CD8-positive, alpha-beta memory T cell (primary cell): ENCODE measurements around the gene SEC23IP. TPM values are rescaled to one million over a fixed set of nuclear protein-coding genes. Genes with fewer than 3 reads are reported as not detected.
"Not testable (repeated sequence)": the region's sequence is repeated elsewhere in the genome, so short reads cannot be mapped to it uniquely, and the experiment has no call there.

ENCODE experiments used
- CTCF ChIA-PET: fragments of 350-600 bp; sonication (Branson Sonifier 250); formaldehyde crosslinking; loops from one replicate; lab custom pipeline; 2021; ENCODE audit warnings: antibody characterized with exemption; lab: Charles Lee
- POLR2A ChIA-PET: fragments of 350-600 bp; sonication (Branson Sonifier 250); formaldehyde crosslinking; loops from one replicate; lab custom pipeline; 2021; ENCODE audit warnings: antibody characterized with exemption; lab: Charles Lee
- DNase-seq, 5 donors: peaks; one replicate each; pipeline versions ENCODE4 v3.0.0 to v3.0.0-alpha.2; 2020 to 2022; ENCODE audit warnings: mixed read lengths in 1 of 5
- H3K27ac ChIP-seq: one replicate; pipeline ENCODE4 v1.7.0; 2013; ENCODE audit warnings: low read depth, mild to moderate bottlenecking, low read length, moderate library complexity
- H3K27me3 ChIP-seq: 2 replicates; pipeline ENCODE4 v1.7.0; 2013; ENCODE audit warnings: low read length, mild to moderate bottlenecking; ENCODE audit not compliant: insufficient read depth, poor library complexity, severe bottlenecking
- H3K36me3 ChIP-seq: 2 replicates; pipeline ENCODE4 v1.7.0; 2013; ENCODE audit warnings: mild to moderate bottlenecking, low read length, moderate library complexity; ENCODE audit not compliant: insufficient read depth
- H3K4me1 ChIP-seq: 2 replicates; pipeline ENCODE4 v1.7.0; 2013; ENCODE audit warnings: mild to moderate bottlenecking, low read length, moderate library complexity; ENCODE audit not compliant: insufficient read depth
- H3K4me3 ChIP-seq: 2 replicates; pipeline ENCODE4 v1.7.0; 2013; ENCODE audit warnings: mild to moderate bottlenecking, low read length
- H3K9me3 ChIP-seq: 2 replicates; pipeline ENCODE4 v1.7.0; 2013; ENCODE audit warnings: mild to moderate bottlenecking, low read length
- H3K27ac Mint-ChIP-seq, 8 donors: one replicate each; pipeline ENCODE4 v1.8.0; 2020 to 2021; ENCODE audit warnings: mixed read lengths in 8 of 8, mild to moderate bottlenecking in 6 of 8, inconsistent platforms in 3 of 8, moderate library complexity in 3 of 8
- H3K27me3 Mint-ChIP-seq, 2 donors: one replicate each; pipeline ENCODE4 v1.8.0; 2020 to 2021; ENCODE audit warnings: mixed read lengths in 2 of 2, mild to moderate bottlenecking in 1 of 2, moderate library complexity in 1 of 2
- H3K36me3 Mint-ChIP-seq, 3 donors: one replicate each; pipeline ENCODE4 v1.8.0; 2020 to 2021; ENCODE audit warnings: mixed read lengths in 3 of 3, inconsistent platforms in 1 of 3, mild to moderate bottlenecking in 1 of 3
- H3K4me1 Mint-ChIP-seq, 3 donors: one replicate each; pipeline ENCODE4 v1.8.0; 2020 to 2021; ENCODE audit warnings: mixed read lengths in 3 of 3, inconsistent platforms in 1 of 3, mild to moderate bottlenecking in 1 of 3
- H3K4me3 Mint-ChIP-seq, 7 donors: one replicate each; pipeline ENCODE4 v1.8.0; 2020 to 2021; ENCODE audit warnings: mixed read lengths in 7 of 7, mild to moderate bottlenecking in 6 of 7, moderate library complexity in 4 of 7, inconsistent platforms in 2 of 7
- H3K9me3 Mint-ChIP-seq, 5 donors: one replicate each; pipeline ENCODE4 v1.8.0; 2020 to 2022; ENCODE audit warnings: mixed read lengths in 5 of 5, mild to moderate bottlenecking in 3 of 5, moderate library complexity in 2 of 5, inconsistent platforms in 1 of 5
- polyA plus RNA-seq: library from polyadenylated mRNA; unstranded; fragments of 300-500 nt; fragmentation: Illumina TruSeq; gene quantifications from one replicate; pipeline ENCODE4 v1.2.3, GENCODE V29; 2021
- total RNA-seq, 2 experiments: library from RNA; stranded (reverse); gene quantifications; one replicate each; pipeline ENCODE4 v1.2.3, GENCODE V29; 2021

SEC23IP gene
- total and polyA plus RNA-seq, 3 experiments from 2014 or later = 46.4 to 79.0 (median 74.0) TPM

- peaks cover 3 to 39% (median 13%) of the 10 kb centered on the region in 3 donors for H3K36me3 Mint-ChIP-seq
- peaks cover 63 to 71% (median 71%) of the 10 kb centered on the region in 3 donors for H3K4me1 Mint-ChIP-seq
- DNase-seq = no peak
- H3K4me3 ChIP-seq = no peak overlapping the region
- peaks cover 9% of the 10 kb centered on the region for H3K36me3 ChIP-seq
- no peaks in the 10 kb centered on the region for H3K27me3 ChIP-seq
- no peaks in the 10 kb centered on the region for H3K9me3 Mint-ChIP-seq
- H3K4me1 ChIP-seq = peaks cover 23% of the 10 kb centered on the region
- H3K9me3 ChIP-seq = no peaks in the 10 kb centered on the region
- H3K27ac ChIP-seq = no peak overlapping the region
- H3K27ac Mint-ChIP-seq = peak overlapping the region in 5 of 8 donors; percentile 4 to 65 (median 43)
- no peaks in the 10 kb centered on the region for H3K27me3 Mint-ChIP-seq
- ChIA-PET POLR2A (interaction anchor here (0.6 kb wide), 1 partner anchor 9 kb away, joined by 6 read pairs; no protein-coding TSS in a partner anchor), CTCF (interaction anchor here (0.8 kb wide), 1 partner anchor 15 kb away, joined by 3 read pairs; no protein-coding TSS in a partner anchor)
- peak overlapping the region in 1 of 7 donors; percentile 38 for H3K4me3 Mint-ChIP-seq
Observed at GRCh38 chr10:119896937-119897770, 4.6 kb downstream of the SEC23IP start.

- H3K4me1 Mint-ChIP-seq = peaks cover 59 to 69% (median 63%) of the 10 kb centered on the region in 3 donors
- Histone ChIP-seq H3K27me3 (no peaks in the 10 kb centered on the region), H3K4me1 (peaks cover 15% of the 10 kb centered on the region), H3K4me3 (no peak overlapping the region), H3K36me3 (peaks cover 17% of the 10 kb centered on the region), H3K27ac (no peak overlapping the region), H3K9me3 (no peaks in the 10 kb centered on the region)
- peaks cover 5 to 42% (median 17%) of the 10 kb centered on the region in 3 donors for H3K36me3 Mint-ChIP-seq
- DNase-seq = no peak
- peak overlapping the region in 2 of 7 donors; percentile 5 to 7 for H3K4me3 Mint-ChIP-seq
- H3K9me3 Mint-ChIP-seq = no peaks in the 10 kb centered on the region
- CTCF ChIA-PET = interaction anchor here (1.3 kb wide), 1 partner anchor 9 kb away, joined by 3 read pairs; no protein-coding TSS in a partner anchor
- no peaks in the 10 kb centered on the region for H3K27me3 Mint-ChIP-seq
- peak overlapping the region in 7 of 8 donors; percentile 4 to 76 (median 45) for H3K27ac Mint-ChIP-seq
- POLR2A ChIA-PET = no interaction called here
Observed at GRCh38 chr10:119898577-119898976, 6.0 kb downstream of the SEC23IP start.

GRCh38 chr10:119903946-119904666 lies 11.6 kb downstream of the SEC23IP start:
- H3K9me3 ChIP-seq = no peaks in the 10 kb centered on the region
- peaks cover 32% of the 10 kb centered on the region for H3K36me3 ChIP-seq
- Mint-ChIP-seq H3K9me3 (no peaks in the 10 kb centered on the region), H3K36me3 (peaks cover 11 to 63% (median 18%) of the 10 kb centered on the region in 3 donors), H3K27ac (peak overlapping the region in 1 of 8 donors; percentile 29), H3K4me3 (no peak overlapping the region), H3K4me1 (peaks cover 12 to 17% (median 14%) of the 10 kb centered on the region in 3 donors), H3K27me3 (no peaks in the 10 kb centered on the region)
- no peak overlapping the region for H3K27ac ChIP-seq
- no peak for DNase-seq
- H3K27me3 ChIP-seq = no peaks in the 10 kb centered on the region
- POLR2A ChIA-PET = no interaction called here
- CTCF ChIA-PET = no interaction called here
- no peaks in the 10 kb centered on the region for H3K4me1 ChIP-seq
- no peak overlapping the region for H3K4me3 ChIP-seq

GRCh38 chr10:119907695-119908094 lies 15.2 kb downstream of the SEC23IP start:
- peak overlapping the region in 1 of 8 donors; percentile 88 for H3K27ac Mint-ChIP-seq
- H3K4me3 Mint-ChIP-seq, H3K27me3 ChIP-seq, H3K4me1 ChIP-seq, DNase-seq, H3K9me3 ChIP-seq, H3K9me3 Mint-ChIP-seq, H3K27ac ChIP-seq, H3K27me3 Mint-ChIP-seq, CTCF ChIA-PET, POLR2A ChIA-PET, H3K4me3 ChIP-seq, H3K4me1 Mint-ChIP-seq: not testable (repeated sequence)
- H3K36me3 Mint-ChIP-seq = peaks cover 9 to 76% (median 25%) of the 10 kb centered on the region in 3 donors
- peaks cover 31% of the 10 kb centered on the region for H3K36me3 ChIP-seq

- POLR2A ChIA-PET = no interaction called here
- Histone ChIP-seq H3K27ac (no peak overlapping the region), H3K4me3 (no peak overlapping the region), H3K27me3 (no peaks in the 10 kb centered on the region), H3K9me3 (no peaks in the 10 kb centered on the region), H3K4me1 (no peaks in the 10 kb centered on the region), H3K36me3 (peaks cover 27% of the 10 kb centered on the region)
- CTCF ChIA-PET = interaction anchor here (0.5 kb wide), 1 partner anchor 49 kb away, joined by 3 read pairs; no protein-coding TSS in a partner anchor
- no peak overlapping the region for H3K4me3 Mint-ChIP-seq
- DNase-seq = no peak
- no peaks in the 10 kb centered on the region for H3K9me3 Mint-ChIP-seq
- H3K4me1 Mint-ChIP-seq = peaks cover 6 to 8% (median 6%) of the 10 kb centered on the region in 3 donors
- H3K27me3 Mint-ChIP-seq = no peaks in the 10 kb centered on the region
- H3K36me3 Mint-ChIP-seq = peaks cover 10 to 76% (median 28%) of the 10 kb centered on the region in 3 donors
- peak overlapping the region in 4 of 8 donors; percentile 12 to 91 (median 54) for H3K27ac Mint-ChIP-seq
Observed at GRCh38 chr10:119908166-119908565, 15.6 kb downstream of the SEC23IP start.

- Mint-ChIP-seq H3K9me3 (no peaks in the 10 kb centered on the region), H3K27ac (peak overlapping the region in 1 of 8 donors; percentile 32), H3K4me3 (no peak overlapping the region), H3K4me1 (peaks cover 5 to 8% (median 7%) of the 10 kb centered on the region in 3 donors), H3K36me3 (peaks cover 5 to 72% (median 17%) of the 10 kb centered on the region in 3 donors), H3K27me3 (no peaks in the 10 kb centered on the region)
- DNase-seq = no peak
- no peak overlapping the region for H3K27ac ChIP-seq
- H3K9me3 ChIP-seq = no peaks in the 10 kb centered on the region
- ChIA-PET CTCF (no interaction called here), POLR2A (no interaction called here)
- H3K27me3 ChIP-seq = no peaks in the 10 kb centered on the region
- no peak overlapping the region for H3K4me3 ChIP-seq
- peaks cover 19% of the 10 kb centered on the region for H3K36me3 ChIP-seq
- H3K4me1 ChIP-seq = no peaks in the 10 kb centered on the region
Observed at GRCh38 chr10:119910689-119911088, 18.2 kb downstream of the SEC23IP start.

GRCh38 chr10:119917777-119918176 lies 25.2 kb downstream of the SEC23IP start:
- POLR2A ChIA-PET = no interaction called here
- Histone ChIP-seq H3K27me3 (no peaks in the 10 kb centered on the region), H3K27ac (no peak overlapping the region), H3K36me3 (peaks cover 38% of the 10 kb centered on the region), H3K4me3 (no peak overlapping the region), H3K4me1 (no peaks in the 10 kb centered on the region), H3K9me3 (no peaks in the 10 kb centered on the region)
- H3K4me1 Mint-ChIP-seq = peaks cover 4 to 14% (median 5%) of the 10 kb centered on the region in 3 donors
- no peaks in the 10 kb centered on the region for H3K9me3 Mint-ChIP-seq
- no peak overlapping the region for H3K27ac Mint-ChIP-seq
- no peaks in the 10 kb centered on the region for H3K27me3 Mint-ChIP-seq
- CTCF ChIA-PET = no interaction called here
- H3K4me3 Mint-ChIP-seq = no peak overlapping the region
- no peak for DNase-seq
- peaks cover 9 to 87% (median 31%) of the 10 kb centered on the region in 3 donors for H3K36me3 Mint-ChIP-seq
